GM18520 (cell line): ENCODE results near the gene ASB3.
"Not testable (repeated sequence)": the region's sequence is repeated elsewhere in the genome, so short reads cannot be mapped to it uniquely, and the experiment has no call there.

Experiments
- ATAC-seq: cut with Tn5 transposase; IDR thresholded peaks from one replicate; pipeline ENCODE4 v1.9.1; 2021; ENCODE audit not compliant: unreplicated experiment

Gene ASB3

GRCh38 chr2:53658474-53658873, 128.3 kb downstream of the ASB3 start:
- ATAC-seq, result not testable (repeated sequence)

GRCh38 chr2:53655256-53655655, 131.5 kb downstream of the ASB3 start:
- no peak for ATAC-seq

- ATAC-seq, result no peak
These were observed 132.4 kb downstream of the ASB3 start for GRCh38 chr2:53654396-53654795.

- ATAC-seq, result no peak
These were observed 134.6 kb downstream of the ASB3 start for GRCh38 chr2:53652131-53652530.

- no peak for ATAC-seq
These were observed 140.0 kb downstream of the ASB3 start for GRCh38 chr2:53646788-53647187.

GRCh38 chr2:53641290-53641689, 145.5 kb downstream of the ASB3 start:
- no peak for ATAC-seq

- ATAC-seq, result no peak
These were observed 146.3 kb downstream of the ASB3 start for GRCh38 chr2:53640466-53640865.

GRCh38 chr2:53636596-53636995, 150.2 kb downstream of the ASB3 start:
- ATAC-seq, result no peak

- ATAC-seq, result no peak
These were observed 150.6 kb downstream of the ASB3 start for GRCh38 chr2:53636109-53636508.

GRCh38 chr2:53635694-53636093, 151.1 kb downstream of the ASB3 start:
- no peak for ATAC-seq

GRCh38 chr2:53633441-53633840, 153.3 kb downstream of the ASB3 start:
- ATAC-seq, result no peak

GRCh38 chr2:53632714-53633113, 154.0 kb downstream of the ASB3 start:
- ATAC-seq, result no peak

- no peak for ATAC-seq
These were observed 154.7 kb downstream of the ASB3 start for GRCh38 chr2:53632126-53632460.

- no peak for ATAC-seq
These were observed 155.2 kb downstream of the ASB3 start for GRCh38 chr2:53631313-53632125.

GRCh38 chr2:53630026-53630606, 156.6 kb downstream of the ASB3 start:
- ATAC-seq, result no peak

- no peak for ATAC-seq
These were observed 157.3 kb downstream of the ASB3 start for GRCh38 chr2:53629501-53629900.

- no peak for ATAC-seq
These were observed 157.8 kb downstream of the ASB3 start for GRCh38 chr2:53629001-53629400.

GRCh38 chr2:53622141-53622540, 164.6 kb downstream of the ASB3 start:
- no peak for ATAC-seq

- no peak for ATAC-seq
These were observed 165.8 kb downstream of the ASB3 start for GRCh38 chr2:53620981-53621380.
